GM20000 (cell line): ENCODE results near the gene RHBDD1.

ENCODE experiments used
- DNase-seq: peaks from one replicate; pipeline ENCODE4 v3.0.0; 2012; ENCODE audit warnings: low spot score
- CTCF ChIP-seq: IDR thresholded peaks from 2 replicates; pipeline ENCODE4 v1.5.1; 2012; ENCODE audit warnings: mild to moderate bottlenecking, control low read depth; ENCODE audit errors: extremely low read depth, missing control alignments

RHBDD1 gene

GRCh38 chr2:226984750-226985582 is 149.1 kb downstream of the RHBDD1 start:
- TF ChIP-seq CTCF, result peak; percentile 35
- DNase-seq, result peak; percentile 67

- DNase-seq, result no peak
- no peak for TF ChIP-seq CTCF
Observed at GRCh38 chr2:226985583-226985946, 149.7 kb downstream of the RHBDD1 start.

- TF ChIP-seq CTCF, result no peak
- no peak for DNase-seq
Observed at GRCh38 chr2:226991663-226992062, 155.8 kb downstream of the RHBDD1 start.

GRCh38 chr2:226993171-226993570 is 157.3 kb downstream of the RHBDD1 start:
- TF ChIP-seq CTCF, result no peak
- no peak for DNase-seq

- no peak for DNase-seq
- TF ChIP-seq CTCF, result no peak
Observed at GRCh38 chr2:226994775-226995174, 158.9 kb downstream of the RHBDD1 start.

- TF ChIP-seq CTCF, result no peak
- DNase-seq, result peak; percentile 29
Observed at GRCh38 chr2:226995625-226996041, 159.8 kb downstream of the RHBDD1 start.

- no peak for TF ChIP-seq CTCF
- no peak for DNase-seq
Observed at GRCh38 chr2:226999661-227000060, 163.8 kb downstream of the RHBDD1 start.
